Osteoblast (primary cell): ENCODE measurements around the gene LUC7L3. TPM values are rescaled to one million over a fixed set of nuclear protein-coding genes. Genes with fewer than 3 reads are reported as not detected.

Experiments used
- DNase-seq: peaks from one replicate; pipeline ENCODE4 v3.0.0; 2011; ENCODE audit warnings: low spot score, mixed read lengths; ENCODE audit not compliant: insufficient read length; ENCODE audit errors: missing footprints
- H2AFZ ChIP-seq: 2 replicates; pipeline ENCODE4 v1.6.0; 2011; ENCODE audit warnings: mild to moderate bottlenecking, low read length
- H3K27ac ChIP-seq: 2 replicates; pipeline ENCODE4 v1.5.1; 2011; ENCODE audit warnings: mild to moderate bottlenecking, low read depth, low read length, moderate library complexity
- H3K27me3 ChIP-seq: 2 replicates; pipeline ENCODE4 v1.6.0; 2012; ENCODE audit warnings: mild to moderate bottlenecking, control low read depth, inconsistent platforms, low read length, moderate library complexity; ENCODE audit not compliant: insufficient read depth
- H3K36me3 ChIP-seq: 2 replicates; pipeline ENCODE4 v1.5.1; 2011; ENCODE audit warnings: mild to moderate bottlenecking, low read length, control low read depth, moderate library complexity; ENCODE audit not compliant: insufficient read depth
- H3K4me1 ChIP-seq: 2 replicates; pipeline ENCODE4 v1.5.1; 2011; ENCODE audit warnings: mild to moderate bottlenecking, low read length, control low read depth, moderate library complexity; ENCODE audit not compliant: insufficient read depth
- H3K4me2 ChIP-seq: 2 replicates; pipeline ENCODE4 v1.6.0; 2011; ENCODE audit warnings: mild to moderate bottlenecking, low read length; ENCODE audit not compliant: insufficient read depth
- H3K4me3 ChIP-seq: fragments of 200-600 bp; sonication (generic); 3 replicates; pipeline ENCODE4 v1.5.1; 2012; ENCODE audit warnings: mild to moderate bottlenecking, low read length, inconsistent platforms; ENCODE audit not compliant: insufficient read depth
- H3K79me2 ChIP-seq: 2 replicates; pipeline ENCODE4 v1.6.0; 2012; ENCODE audit warnings: mild to moderate bottlenecking, low read length, control low read depth, inconsistent platforms; ENCODE audit not compliant: insufficient read depth
- H3K9me3 ChIP-seq: 2 replicates; pipeline ENCODE4 v1.5.1; 2011; ENCODE audit warnings: low read depth, low read length, control low read depth
- H4K20me1 ChIP-seq: 2 replicates; pipeline ENCODE4 v1.6.0; 2012; ENCODE audit warnings: mild to moderate bottlenecking, low read length, control low read depth; ENCODE audit not compliant: insufficient read depth
- CTCF ChIP-seq: IDR thresholded peaks from 2 replicates; pipeline ENCODE4 v1.5.1; 2011; ENCODE audit warnings: mild to moderate bottlenecking, low read depth, low read length, moderate library complexity; ENCODE audit errors: extremely low read depth
- total RNA-seq: library from RNA; depleted of rRNA; stranded (reverse); fragments of >200 nt; gene quantifications from 2 replicates; pipeline ENCODE4 v1.2.3, GENCODE V29; 2012

Gene LUC7L3
- total RNA-seq, 1 donor, result 34.7 TPM

GRCh38 chr17:50763716-50764475, 44.5 kb downstream of the LUC7L3 start:
- Histone ChIP-seq H3K79me2 (no peaks in the 10 kb centered on the region), H3K27me3 (no peaks in the 10 kb centered on the region), H3K27ac (no peak overlapping the region), H3K36me3 (no peaks in the 10 kb centered on the region), H2AFZ (peak overlapping the region; percentile 89), H3K4me2 (peak overlapping the region; percentile 78), H4K20me1 (no peaks in the 10 kb centered on the region), H3K4me3 (no peak overlapping the region), H3K9me3 (no peaks in the 10 kb centered on the region), H3K4me1 (peaks cover 3% of the 10 kb centered on the region)
- TF ChIP-seq CTCF, result no peak
- DNase-seq, result no peak

GRCh38 chr17:50764734-50765149, 45.3 kb downstream of the LUC7L3 start:
- H3K27me3 ChIP-seq, result no peaks in the 10 kb centered on the region
- H2AFZ ChIP-seq, result no peak overlapping the region
- DNase-seq, result no peak
- no peak overlapping the region for H3K4me2 ChIP-seq
- H4K20me1 ChIP-seq, result no peaks in the 10 kb centered on the region
- peaks cover 3% of the 10 kb centered on the region for H3K4me1 ChIP-seq
- H3K27ac ChIP-seq, result no peak overlapping the region
- no peaks in the 10 kb centered on the region for H3K9me3 ChIP-seq
- no peak for TF ChIP-seq CTCF
- H3K79me2 ChIP-seq, result no peaks in the 10 kb centered on the region
- no peaks in the 10 kb centered on the region for H3K36me3 ChIP-seq
- no peak overlapping the region for H3K4me3 ChIP-seq

GRCh38 chr17:50765454-50766221, 46.2 kb downstream of the LUC7L3 start:
- H3K27me3 ChIP-seq, result no peaks in the 10 kb centered on the region
- H3K36me3 ChIP-seq, result no peaks in the 10 kb centered on the region
- H2AFZ ChIP-seq, result peak overlapping the region; percentile 81
- no peak overlapping the region for H3K4me3 ChIP-seq
- H3K9me3 ChIP-seq, result no peaks in the 10 kb centered on the region
- H3K79me2 ChIP-seq, result no peaks in the 10 kb centered on the region
- H3K27ac ChIP-seq, result no peak overlapping the region
- H4K20me1 ChIP-seq, result no peaks in the 10 kb centered on the region
- no peak for DNase-seq
- TF ChIP-seq CTCF, result no peak
- no peak overlapping the region for H3K4me2 ChIP-seq
- peaks cover 3% of the 10 kb centered on the region for H3K4me1 ChIP-seq
